ENCODE results near the gene RAB3D. TPM values are rescaled to one million over a fixed set of nuclear protein-coding genes. Genes with fewer than 3 reads are reported as not detected.

The RAB3D gene
- total RNA-seq, 1 experiment from 2014 or later = 28.9 TPM

- H3K79me2 ChIP-seq (ENCODE audit: insufficient read depth, low read length) = no peaks in the 10 kb centered on the region
- no peak overlapping the region for H3K27ac ChIP-seq (ENCODE audit: low read depth, low read length)
- H3K9me2 ChIP-seq (ENCODE audit: insufficient read depth) = no peaks in the 10 kb centered on the region
- BruUV-seq (replicated peaks) = no TSS peak
- no peak overlapping the region for H3K4me3 ChIP-seq (replicated peaks in 1 of 2; ENCODE audit: low read depth in 1 of 2, low read length in 2 of 2)
- H4K20me1 ChIP-seq (ENCODE audit: insufficient read depth) = no peaks in the 10 kb centered on the region
- no peak overlapping the region for H3K4me2 ChIP-seq (ENCODE audit: low read length)
- POLR2A ChIA-PET = no interaction called here
- ATAC-seq (no peak), DNase-seq (ENCODE audit: low read depth, low spot score) (no peak)
- CTCF ChIA-PET = no interaction called here
- 0 out of 4 replicates have a peak, but pooled peaks cover 0 to 3% of the 10 kb centered on the region in 2 experiments for H3K36me3 ChIP-seq (ENCODE audit: control insufficient read depth in 1 of 2, insufficient read depth in 2 of 2, low read length in 2 of 2)
- H3K27me3 ChIP-seq (ENCODE audit: insufficient read depth, low read length) = no peaks in the 10 kb centered on the region
- TF ChIP-seq YY1 (IDR thresholded peaks at IDR 0.05; ENCODE audit: extremely low read depth, insufficient replicate concordance, low read depth, low read length) (no peak), EGR1 (IDR thresholded peaks at IDR 0.05; ENCODE audit: low read depth) (no peak), FOSL1 (IDR thresholded peaks at IDR 0.05; ENCODE audit: low read depth) (no peak), EZH2phosphoT487 (IDR thresholded peaks at IDR 0.05; ENCODE audit: borderline replicate concordance) (no peak), POLR2AphosphoS5 (IDR thresholded peaks at IDR 0.05; ENCODE audit: low read depth, low read length) (no peak), POLR2A (IDR thresholded peaks at IDR 0.05; ENCODE audit: borderline replicate concordance, extremely low read depth, insufficient read depth, insufficient read length) (no peak), CBX3 (IDR thresholded peaks at IDR 0.05; ENCODE audit: low read depth) (no peak), TCF7L2 (IDR thresholded peaks at IDR 0.05; ENCODE audit: borderline replicate concordance, extremely low read depth, insufficient read depth, insufficient read length) (no peak), CTCF (IDR thresholded peaks at IDR 0.05 in 2 of 3, conservative IDR thresholded peaks at IDR 0.05 in 1 of 3; ENCODE audit: borderline replicate concordance in 1 of 3, insufficient read depth in 1 of 3, low read depth in 2 of 3, low read length in 2 of 3) (no peak), MAX (IDR thresholded peaks at IDR 0.05) (no peak), CEBPB (IDR thresholded peaks at IDR 0.05; ENCODE audit: low read depth) (no peak), SP1 (IDR thresholded peaks at IDR 0.05; ENCODE audit: low read depth) (no peak), ATF3 (IDR thresholded peaks at IDR 0.05) (no peak), ZBTB33 (IDR thresholded peaks at IDR 0.05; ENCODE audit: extremely low read depth, insufficient replicate concordance, low read length) (no peak), RAD21 (IDR thresholded peaks at IDR 0.05; ENCODE audit: low read depth) (no peak), ZFX (IDR thresholded peaks at IDR 0.05) (no peak), ZNF274 (IDR thresholded peaks at IDR 0.05; ENCODE audit: low read depth, low read length) (no peak)
- no peaks in the 10 kb centered on the region for H3K4me1 ChIP-seq (ENCODE audit: control insufficient read depth in 1 of 2, insufficient read depth in 2 of 2, low read length in 2 of 2)
- intact Hi-C loops (cut with micrococcal nuclease) = no loop called here
- H3K9ac ChIP-seq (ENCODE audit: low read length) = no peak overlapping the region
- RAD21 ChIA-PET (ENCODE audit: low non-redundant PET in 1 of 2, low total read pairs in 2 of 2, uncharacterized antibody in 2 of 2, unreplicated experiment in 2 of 2) = no interaction called here
- no peaks in the 10 kb centered on the region for H3K9me3 ChIP-seq (ENCODE audit: control insufficient read depth in 1 of 2, insufficient read depth in 1 of 2, low read depth in 1 of 2, low read length in 2 of 2)
- no peak overlapping the region for H2AFZ ChIP-seq (ENCODE audit: low read depth, low read length, poor library complexity, severe bottlenecking)
Measured at GRCh38 chr19:11325544-11325943, 13.9 kb downstream of the RAB3D start.

Measured in HCT116 (cell line).